Putamen (tissue), 1 donor: Measurements from ENCODE around the gene PPT1.
A peak's percentile ranks its signal among the peaks of the same experiment; 100 is the strongest.

Experiments used
- DNase-seq: peaks from one replicate; pipeline ENCODE4 v3.0.0-alpha.2; 2016; ENCODE audit warnings: low spot score

Gene PPT1

DNA sequence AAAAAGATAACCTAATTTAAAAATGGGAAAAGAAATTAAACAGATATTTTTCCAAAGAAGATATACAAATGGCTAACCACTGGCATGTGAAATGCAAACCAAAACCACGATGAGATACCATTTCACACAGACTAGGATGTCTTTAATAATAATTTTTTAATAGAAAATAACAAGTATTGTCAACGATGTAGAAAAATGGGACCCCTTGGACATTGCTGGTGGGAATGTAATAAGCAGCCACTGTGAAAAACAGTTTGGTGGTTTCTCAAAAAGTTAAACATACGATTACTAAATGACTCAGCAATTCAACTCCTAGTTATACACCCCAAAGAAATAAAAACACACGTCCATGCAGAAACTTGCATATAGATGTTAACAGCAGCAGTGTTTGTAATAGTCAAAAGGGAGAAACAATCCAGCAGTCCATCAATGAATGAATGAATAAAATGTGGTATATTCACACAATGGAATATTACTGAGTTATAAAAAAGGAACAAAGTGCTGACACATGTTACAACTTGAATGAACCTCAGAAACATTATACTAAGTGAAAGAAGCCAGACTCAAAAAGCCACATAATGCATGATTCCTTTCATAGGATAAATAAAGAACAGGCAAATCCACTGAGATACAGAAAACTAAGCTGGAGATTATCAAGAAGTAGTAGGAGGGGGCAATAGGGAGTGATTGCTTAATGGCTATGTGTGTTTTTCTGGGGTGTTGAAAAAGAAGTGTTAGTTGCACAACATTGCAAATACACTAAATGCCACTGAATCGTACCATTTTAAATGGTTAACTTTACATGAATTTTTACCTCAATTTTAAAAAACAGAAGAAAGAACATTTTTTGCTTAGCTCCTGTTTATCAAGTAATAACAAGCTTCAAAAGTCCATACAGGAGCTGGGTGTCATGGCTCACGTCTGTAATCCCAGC lies 4.1 kb downstream of the PPT1 start:
- no peak for DNase-seq

DNA sequence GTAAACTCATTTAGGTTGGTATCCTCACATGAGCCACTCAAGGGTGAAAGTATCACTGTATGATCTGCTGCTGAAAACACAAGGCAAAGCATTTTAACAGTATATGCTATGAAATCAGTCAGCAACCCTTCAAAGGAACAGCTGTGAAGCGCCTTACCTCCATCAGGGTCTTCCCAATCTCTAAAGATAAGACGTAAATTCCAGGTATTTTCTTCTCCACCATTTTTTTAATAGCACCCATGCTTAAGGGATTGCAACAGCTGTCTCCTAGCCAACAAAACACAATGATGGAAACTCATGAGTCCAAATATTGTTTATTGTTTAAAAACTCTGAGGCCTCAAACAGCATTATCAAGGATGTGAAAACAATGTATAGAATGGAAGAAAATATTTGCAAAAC lies 4.8 kb downstream of the PPT1 start:
- DNase-seq, result no peak

DNA sequence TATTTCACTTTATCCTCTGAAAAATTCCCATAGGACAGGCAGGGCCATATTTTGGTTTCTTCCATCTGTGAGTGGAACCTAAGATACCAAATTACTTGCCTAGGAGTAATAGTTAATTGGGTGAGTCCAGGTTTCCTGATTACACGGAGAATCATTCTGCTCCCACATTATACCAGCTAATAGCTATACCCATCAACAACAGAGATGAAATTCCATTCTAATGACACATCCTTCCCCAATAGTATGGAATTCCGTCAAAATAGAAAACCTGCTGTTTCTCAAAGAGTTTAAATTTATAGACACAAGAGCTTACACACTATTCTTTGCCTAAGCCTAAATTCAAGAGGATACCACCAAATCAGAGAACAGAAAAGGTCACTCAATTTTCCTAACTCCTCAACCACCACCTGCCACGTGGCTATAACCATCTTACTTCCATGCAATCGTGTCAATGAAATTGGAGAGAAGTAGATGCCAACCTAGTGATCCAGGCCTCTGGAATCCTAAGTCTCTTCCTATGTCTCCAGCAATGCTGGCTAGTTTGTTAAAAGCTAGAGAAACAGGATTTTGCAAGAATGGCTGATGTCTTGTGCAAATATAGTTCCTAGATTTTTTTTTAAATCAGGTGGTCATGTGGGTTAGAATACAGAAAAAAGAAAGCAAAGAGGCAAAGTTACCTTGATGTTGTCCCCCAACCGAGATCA lies 6.2 kb downstream of the PPT1 start:
- DNase-seq, result no peak

DNA sequence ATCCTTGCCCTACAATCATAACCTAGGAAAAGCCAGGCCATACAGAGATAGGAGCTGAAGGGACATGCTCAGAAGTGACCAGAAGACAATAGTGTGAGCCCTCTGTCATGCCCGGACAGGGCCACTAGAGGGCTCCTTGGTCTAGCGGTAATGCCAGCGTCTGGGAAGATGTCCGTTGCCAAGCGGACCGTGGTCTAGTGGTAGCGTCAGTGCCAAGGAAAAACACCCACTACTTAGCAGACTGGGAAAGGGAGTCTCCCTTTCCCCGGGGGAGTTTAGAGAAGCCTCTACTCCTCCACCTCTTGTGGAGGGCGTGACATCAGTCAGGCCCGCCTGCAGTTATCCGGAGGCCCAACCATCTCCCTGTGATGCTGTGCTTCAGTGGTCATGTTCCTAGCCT lies 12.3 kb downstream of the PPT1 start:
- DNase-seq, result peak; percentile 74

DNA sequence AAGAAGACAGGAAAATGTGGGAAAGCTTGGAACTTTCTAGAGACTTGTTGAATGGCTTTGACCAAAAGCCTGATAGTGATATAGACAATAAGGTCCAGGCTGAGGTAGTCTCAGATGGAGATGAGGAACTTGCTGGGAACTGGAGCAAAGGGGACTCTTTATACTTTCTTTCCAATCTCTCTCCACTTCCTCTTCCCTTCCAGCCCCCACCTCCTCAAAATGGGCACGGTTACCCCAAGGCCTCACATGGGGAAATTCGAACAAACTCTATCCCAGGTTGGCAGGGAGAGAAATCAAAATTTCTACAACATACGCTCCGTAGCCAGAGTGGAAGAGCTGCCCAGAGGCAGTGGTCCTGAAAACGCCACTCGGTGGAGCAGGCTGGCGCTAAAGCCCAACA lies 15.2 kb downstream of the PPT1 start:
- no peak for DNase-seq

DNA sequence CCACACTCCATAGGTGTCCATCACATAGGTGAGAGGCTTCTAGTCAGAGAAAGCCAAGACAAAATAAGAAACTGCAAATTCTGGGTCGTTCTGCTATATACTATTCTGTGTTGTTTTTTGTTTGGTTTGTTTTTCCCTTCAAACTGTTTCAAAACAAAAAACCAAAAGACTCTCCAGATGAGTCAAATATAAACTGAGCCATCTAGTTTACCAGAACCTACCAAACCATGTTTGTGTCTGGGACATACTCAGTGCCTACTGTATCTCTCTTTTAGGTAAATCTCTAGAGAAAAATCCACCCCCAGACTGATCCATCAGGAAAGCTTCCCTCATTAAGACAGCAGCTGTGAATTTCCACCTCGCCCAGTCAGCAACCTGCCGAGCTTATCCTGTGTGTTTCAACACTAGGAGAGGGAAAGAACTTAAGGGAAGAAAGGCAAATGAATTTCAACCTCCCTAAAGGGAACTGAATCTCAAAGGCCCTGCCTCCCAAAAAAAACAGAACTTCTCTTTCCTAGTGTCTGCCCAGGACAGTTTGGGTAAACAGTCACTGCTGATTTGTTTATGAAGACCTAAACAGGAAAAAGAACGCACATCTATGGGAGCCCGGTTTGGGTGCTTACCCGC lies 17.2 kb downstream of the PPT1 start:
- DNase-seq, result peak; percentile 78

DNA sequence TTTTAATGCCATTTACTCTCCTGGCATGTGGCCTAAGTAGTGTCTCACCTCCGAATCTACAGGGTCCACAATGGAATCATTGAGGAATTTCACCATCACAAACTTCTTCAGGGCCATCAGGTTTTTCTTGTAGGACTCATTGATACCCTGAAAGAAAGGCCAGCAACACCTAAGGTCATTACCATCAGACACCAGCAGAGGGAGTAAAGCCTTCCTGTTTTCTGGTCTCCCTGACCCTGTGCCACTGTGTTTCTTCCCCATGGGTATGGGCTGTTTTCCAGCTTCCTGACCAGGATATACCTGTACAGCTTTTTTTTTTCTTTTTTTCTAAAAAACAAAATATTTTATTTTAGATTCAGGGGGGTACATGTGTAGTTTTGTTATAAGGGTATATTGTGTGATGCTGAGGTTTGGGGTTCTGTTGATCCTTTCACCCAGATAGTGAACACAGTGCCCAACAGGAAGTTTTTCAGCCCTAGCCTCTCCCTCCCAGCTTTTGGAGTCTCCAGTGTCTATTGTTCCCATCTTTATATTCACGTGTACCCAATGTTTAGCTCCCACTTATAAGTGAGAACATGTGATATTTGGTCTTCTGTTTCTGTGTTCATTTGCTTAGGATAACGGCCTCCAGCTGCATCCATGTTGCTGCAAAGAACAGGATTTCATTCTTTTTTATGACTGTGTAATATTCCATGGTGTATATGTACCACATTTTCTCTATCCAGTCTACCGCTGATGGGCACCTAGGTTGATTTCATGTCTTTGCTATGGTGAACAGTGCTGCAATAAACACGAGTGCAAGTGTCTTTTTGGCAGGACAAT lies 18.3 kb downstream of the PPT1 start:
- no peak for DNase-seq

DNA sequence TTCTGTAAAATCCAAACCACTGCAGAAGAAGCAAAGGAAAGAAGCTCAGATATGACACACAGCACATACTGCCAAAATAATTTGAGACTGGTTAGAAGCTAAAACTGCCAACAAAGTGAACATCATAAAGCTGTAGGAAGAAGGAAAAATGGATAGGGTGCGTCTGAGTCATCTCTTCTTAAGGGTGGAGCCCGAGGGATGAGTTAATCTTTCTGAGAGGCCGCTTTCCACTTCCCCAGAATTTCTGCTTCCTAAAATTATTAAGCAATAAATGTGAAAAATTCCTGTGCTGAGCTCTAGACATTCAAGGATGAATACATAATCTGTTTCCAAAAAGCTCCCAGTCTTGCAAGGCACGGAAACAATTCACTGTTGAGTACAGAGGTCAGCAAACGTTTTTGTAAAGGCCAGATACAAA lies 20.1 kb downstream of the PPT1 start:
- DNase-seq, result peak; percentile 72

DNA sequence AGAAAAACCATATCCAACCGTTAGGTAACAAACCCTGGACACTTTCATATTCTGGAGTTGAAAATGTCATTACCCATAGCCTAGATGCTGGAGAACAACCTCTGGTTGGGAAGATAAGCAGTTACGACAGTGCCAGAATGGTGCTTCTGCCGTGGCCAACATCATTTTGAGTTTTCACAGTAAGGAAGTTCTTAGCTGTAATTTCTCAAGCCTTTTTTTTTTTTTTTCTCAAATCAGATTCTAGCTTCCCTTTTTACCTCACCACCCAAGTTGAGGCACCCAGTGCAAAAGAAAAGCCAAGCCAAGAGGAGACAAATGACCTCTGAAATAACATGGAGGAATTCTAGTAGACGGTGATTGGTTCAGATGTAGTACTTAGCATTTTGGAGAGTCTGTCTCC lies 21.8 kb downstream of the PPT1 start:
- DNase-seq, result no peak

DNA sequence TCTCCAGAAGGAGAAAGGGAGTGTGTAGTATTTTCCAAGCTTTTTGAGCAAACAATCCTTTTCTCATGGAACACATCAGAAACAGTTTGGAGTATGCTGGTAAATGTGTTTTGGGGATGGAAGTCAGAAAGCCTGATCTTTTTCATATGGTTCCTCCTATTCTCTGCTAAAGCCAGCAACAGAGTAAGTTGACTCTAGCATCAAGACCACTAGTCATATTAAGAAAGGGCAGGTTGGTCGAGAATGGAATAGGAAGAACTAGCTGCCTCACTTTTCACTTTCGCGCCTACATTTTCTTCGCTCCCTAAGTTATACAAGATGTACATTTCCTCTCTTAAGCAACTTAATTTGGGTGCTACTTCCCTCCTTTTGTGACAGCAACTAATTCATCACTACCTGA lies 24.0 kb downstream of the PPT1 start:
- DNase-seq, result no peak

DNA sequence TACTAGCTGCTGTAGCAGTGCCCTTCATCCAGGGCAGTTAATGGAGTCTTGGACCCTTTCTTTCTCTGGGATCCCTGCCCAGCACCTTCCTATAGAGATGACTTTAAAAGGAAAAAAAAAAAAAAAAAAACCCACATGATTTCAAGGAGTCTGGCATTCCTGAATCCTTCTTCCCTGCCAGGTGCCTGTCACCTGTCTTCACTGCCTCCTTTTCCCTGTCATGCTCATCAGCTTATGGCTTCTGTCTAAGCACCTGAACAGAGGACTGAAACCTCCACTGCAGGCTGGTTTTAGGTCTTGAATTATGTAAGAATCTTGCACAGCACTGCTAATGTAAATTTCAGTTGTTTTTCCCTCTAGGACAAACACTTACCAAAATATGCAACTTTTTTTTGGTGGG lies 24.9 kb downstream of the PPT1 start:
- no peak for DNase-seq

DNA sequence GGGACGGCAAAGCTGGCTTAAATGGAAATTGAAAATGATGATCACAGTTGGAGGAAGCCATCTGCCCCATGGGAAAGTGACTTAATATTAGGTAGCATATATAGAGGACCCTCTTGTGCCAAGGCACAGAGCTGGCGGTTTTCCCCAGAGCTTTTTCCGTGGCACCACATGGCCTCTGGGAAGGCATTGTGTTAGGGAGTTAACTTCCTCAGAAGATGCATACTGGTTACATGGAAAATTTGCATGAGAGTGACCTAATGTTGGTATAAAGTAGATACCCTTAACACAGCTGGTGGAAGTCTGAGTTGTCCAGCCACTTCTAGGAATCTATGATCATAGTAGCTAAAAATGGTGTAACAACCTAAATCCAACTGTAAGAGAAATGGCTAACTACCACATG lies 29.2 kb downstream of the PPT1 start:
- DNase-seq, result no peak

DNA sequence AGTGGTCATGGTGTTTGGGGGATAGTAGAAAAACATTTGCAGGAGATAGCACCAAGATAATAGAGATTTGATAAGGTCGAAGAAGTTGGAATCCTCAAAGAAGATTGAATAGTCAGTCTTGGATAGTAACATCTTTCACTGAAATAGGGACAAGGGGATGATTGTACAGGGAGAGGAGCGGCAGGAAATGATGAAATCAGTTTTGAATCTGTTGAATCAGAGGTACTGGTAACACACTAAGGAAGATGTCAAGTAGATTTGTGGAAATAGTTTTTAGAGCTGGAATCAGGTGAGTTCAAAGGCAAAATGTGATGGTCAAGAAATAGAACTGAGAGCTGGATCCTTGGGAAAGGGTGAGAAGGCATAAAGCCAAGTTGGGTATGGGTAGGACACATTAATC lies 30.0 kb downstream of the PPT1 start:
- DNase-seq, result no peak

DNA sequence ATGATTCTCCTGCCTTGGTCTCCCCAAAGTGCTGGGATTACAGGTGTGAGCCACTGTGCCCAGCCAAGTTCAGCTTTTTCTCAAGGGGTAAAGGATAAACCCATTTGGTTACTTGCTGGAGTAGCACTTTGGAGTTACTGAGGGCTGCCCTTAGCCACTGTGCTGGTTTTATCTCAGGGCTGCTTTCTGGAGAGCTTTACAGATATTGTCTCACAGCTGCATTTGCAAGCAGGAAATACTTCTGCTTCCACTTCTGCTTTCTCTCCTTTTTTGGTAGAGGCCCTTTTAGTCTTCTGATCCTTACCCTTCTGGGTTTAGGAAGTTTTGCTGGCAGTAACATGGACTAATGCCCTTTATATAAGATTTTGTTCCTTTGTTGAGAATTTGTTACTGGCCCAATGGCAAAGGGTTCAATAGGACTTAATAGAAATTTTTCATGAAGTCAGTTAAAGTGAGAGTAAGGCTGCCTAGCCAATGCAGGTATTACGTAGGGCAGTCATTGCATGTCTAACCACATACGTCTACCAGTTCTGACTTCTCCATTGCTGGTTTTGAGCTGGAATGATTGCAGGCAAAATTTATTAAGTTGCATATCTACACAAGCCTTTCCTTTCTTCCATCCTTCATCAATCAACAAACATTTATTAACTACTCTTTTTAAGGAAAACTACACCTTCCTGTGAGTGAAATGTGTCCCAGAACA lies 32.1 kb downstream of the PPT1 start:
- no peak for DNase-seq

DNA sequence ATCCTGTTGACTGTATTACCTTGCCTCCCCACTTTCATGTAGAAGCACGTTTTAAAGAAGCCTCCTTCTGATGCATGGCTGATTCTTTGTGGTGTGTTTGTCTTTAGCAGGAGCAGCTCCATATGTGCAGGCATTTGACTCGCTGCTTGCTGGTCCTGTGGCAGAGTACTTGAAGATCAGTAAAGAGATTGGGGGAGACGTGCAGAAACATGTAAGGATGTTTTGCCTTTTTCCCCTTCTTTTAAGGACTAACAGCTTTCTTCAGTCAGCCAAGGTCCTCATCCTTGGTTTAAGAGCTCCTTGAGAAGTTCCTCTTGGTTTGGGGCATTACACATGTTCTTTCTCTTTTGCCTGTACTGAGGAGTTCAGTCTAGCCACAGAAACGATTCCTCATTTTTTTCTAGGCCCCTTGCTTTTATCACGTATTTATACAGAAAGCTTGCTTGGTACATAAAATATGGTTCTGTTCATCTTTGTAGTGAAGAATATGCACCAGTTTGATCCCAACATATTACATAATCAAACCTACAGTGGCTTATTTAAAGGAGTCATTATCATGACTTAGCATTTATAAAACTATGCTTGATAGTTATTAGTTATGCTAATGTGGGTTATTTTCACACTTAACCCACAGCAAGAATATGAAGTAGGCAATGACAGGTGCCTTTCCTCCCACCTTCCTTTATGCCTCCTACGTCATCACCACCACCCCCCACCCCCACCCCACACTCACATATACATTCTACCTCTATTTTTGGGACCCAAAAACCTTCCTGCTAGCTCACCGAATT lies 36.9 kb downstream of the PPT1 start:
- peak; percentile 79 for DNase-seq

DNA sequence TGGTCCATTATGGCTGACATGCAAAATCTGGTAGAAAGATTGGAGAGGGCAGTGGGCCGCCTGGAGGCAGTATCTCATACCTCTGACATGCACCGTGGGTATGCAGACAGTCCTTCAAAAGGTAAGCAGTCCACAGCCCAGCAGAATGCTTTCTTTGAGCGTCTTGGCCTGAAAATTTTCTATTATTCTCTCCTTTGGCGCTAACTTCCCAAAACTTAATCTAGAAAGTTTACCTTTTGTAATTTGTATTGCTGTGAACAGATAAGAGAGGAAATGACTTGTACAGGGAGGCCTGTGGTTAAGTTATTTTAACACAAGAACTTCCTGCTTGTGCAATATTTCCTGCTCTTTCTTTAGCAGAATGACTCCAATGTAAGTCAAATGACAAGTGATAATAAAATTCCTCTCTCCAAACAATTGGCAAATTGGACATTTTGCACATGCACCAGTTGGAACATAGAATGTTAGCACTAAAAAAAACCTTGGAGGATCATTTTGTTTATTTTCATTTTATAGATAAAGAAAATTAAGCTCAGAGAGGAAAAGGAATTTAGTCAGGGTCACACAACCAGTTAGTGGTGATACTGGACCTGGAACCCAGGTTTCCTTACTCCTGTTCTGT lies 37.6 kb downstream of the PPT1 start:
- DNase-seq, result no peak

DNA sequence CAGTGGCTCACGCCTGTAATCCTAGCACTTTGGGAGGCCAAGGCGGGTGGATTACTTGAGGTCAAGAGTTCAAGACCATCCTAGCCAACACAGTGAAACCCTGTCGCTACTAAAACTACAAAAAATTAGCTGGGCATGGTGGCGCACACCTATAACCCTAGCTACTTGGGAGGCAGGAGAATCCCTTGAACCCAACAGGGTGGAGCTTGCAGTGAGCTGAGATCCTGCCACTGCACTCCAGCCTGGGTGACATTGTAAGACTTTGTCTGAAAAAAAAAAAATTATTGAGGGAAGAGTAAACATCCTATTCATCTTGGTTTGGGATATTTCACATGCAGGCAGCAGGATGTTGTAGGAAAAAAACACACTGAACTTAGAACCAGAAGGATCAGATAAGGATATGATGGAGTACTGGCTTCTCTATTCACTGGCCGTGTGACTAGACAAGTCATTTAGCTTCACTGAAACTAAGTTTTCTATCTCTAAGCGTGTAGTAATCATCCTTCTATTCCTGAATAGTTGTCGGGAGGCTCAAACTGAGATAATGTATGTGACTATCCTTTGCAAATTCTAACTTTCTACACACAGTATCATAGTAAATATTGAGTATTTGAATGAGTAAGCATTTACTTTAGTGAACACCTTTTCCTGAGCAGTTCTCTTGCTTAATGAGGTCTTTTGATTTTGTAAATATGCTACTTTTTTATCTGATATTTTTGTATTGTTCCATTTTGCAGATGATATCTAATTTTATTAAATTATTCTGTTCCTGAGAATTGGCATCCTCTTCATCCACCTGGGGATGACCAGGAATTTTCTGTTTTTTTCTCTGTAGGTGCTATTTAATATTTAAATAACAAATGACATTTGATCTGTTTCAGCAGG lies 38.4 kb downstream of the PPT1 start:
- DNase-seq, result no peak

DNA sequence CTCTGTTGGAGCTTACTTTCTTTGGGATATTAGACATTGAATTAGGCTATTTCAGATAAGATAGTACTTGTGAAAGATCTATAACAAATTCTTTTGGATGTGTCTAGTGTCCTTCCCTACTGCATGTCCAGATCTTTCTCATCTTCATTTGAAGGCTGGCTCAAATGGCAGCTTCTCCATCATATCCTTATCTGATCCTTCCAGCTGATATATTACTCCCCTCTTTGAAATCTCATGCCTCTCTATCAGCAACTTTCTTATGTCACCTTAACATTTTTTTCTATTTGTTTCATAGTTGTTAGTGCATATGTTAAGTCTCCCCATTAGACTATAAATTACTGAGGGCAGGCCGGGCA lies 39.0 kb downstream of the PPT1 start:
- DNase-seq, result no peak

DNA sequence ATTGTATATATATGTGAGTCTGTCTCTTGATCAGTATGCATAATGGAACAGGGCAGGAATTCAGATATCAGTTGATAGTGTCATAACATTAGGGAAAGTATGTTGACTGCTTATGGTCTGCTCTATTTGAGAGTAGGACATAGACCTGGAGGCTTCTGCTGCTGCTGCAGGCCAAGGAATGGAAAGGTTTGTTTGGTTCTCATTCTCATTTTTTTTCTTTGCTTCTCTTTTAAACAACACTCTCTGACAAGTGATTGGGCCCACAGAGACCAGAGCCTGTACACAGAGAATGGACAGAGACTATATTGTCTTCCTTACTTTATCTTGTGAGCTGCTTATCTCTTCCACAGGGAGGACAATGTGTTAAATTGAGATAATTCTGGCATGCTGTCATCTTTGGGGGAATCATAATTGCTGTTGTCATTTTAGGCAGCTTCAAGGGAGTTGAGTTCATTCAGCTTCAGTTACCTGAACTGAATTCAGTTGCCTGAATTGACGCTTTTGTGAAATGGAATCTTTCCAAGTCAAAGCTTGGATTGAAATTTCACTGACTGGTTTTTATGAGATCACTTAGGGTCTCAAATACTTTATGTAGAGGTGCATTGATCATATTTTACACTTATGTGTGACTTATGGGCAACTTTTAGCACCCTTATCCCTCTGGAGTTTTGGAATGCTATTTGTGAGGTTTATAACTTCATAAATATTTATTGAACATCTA lies 39.6 kb downstream of the PPT1 start:
- DNase-seq, result no peak
